GM21390 (cell line): ENCODE data around the gene PSMD13.

ENCODE experiments used
- ATAC-seq: cut with Tn5 transposase; IDR thresholded peaks from one replicate; pipeline ENCODE4 v1.9.1; 2021; ENCODE audit not compliant: unreplicated experiment

The PSMD13 gene

GRCh38 chr11:241634-242033, 4.9 kb downstream of the PSMD13 start:
- no peak for ATAC-seq

GRCh38 chr11:244376-244775, 7.6 kb downstream of the PSMD13 start:
- ATAC-seq: no peak

- no peak for ATAC-seq
Observed at GRCh38 chr11:249062-249461, 12.3 kb downstream of the PSMD13 start.

- ATAC-seq: no peak
Observed at GRCh38 chr11:250274-250673, 13.5 kb downstream of the PSMD13 start.

GRCh38 chr11:250740-251299, 14.0 kb downstream of the PSMD13 start:
- ATAC-seq: no peak

GRCh38 chr11:251550-251949, 14.8 kb downstream of the PSMD13 start:
- no peak for ATAC-seq

GRCh38 chr11:252666-253065, 15.9 kb downstream of the PSMD13 start:
- no peak for ATAC-seq

GRCh38 chr11:253160-253885, 16.5 kb downstream of the PSMD13 start:
- ATAC-seq: no peak

- ATAC-seq: no peak
Observed at GRCh38 chr11:253886-254270, 17.1 kb downstream of the PSMD13 start.

GRCh38 chr11:255176-255575, 18.4 kb downstream of the PSMD13 start:
- ATAC-seq: no peak

GRCh38 chr11:255816-256215, 19.0 kb downstream of the PSMD13 start:
- no peak for ATAC-seq

- ATAC-seq: no peak
Observed at GRCh38 chr11:256952-257737, 20.4 kb downstream of the PSMD13 start.

- ATAC-seq: no peak
Observed at GRCh38 chr11:257766-258493, 21.2 kb downstream of the PSMD13 start.

- ATAC-seq: no peak
Observed at GRCh38 chr11:259413-259812, 22.6 kb downstream of the PSMD13 start.

- no peak for ATAC-seq
Observed at GRCh38 chr11:261624-262023, 24.8 kb downstream of the PSMD13 start.

- ATAC-seq: no peak
Observed at GRCh38 chr11:266676-267439, 30.1 kb downstream of the PSMD13 start.

- ATAC-seq: no peak
Observed at GRCh38 chr11:267491-267994, 30.8 kb downstream of the PSMD13 start.

GRCh38 chr11:268716-269145, 32.0 kb downstream of the PSMD13 start:
- ATAC-seq: peak; percentile 30

- ATAC-seq: peak; percentile 73
Observed at GRCh38 chr11:269146-269890, 32.5 kb downstream of the PSMD13 start.
